Measurements from ENCODE around the gene EEFSEC. TPM values are rescaled to one million over a fixed set of nuclear protein-coding genes. Genes with fewer than 3 reads are reported as not detected.

EEFSEC gene
- total RNA-seq, 1 experiment from 2014 or later = 37.7 TPM

GRCh38 chr3:128372281-128372680 is 219.0 kb downstream of the EEFSEC start:
- Mint-ChIP-seq H3K36me3 (ENCODE audit: insufficient read depth, unreplicated experiment) (no peaks in the 10 kb centered on the region), H3K9me3 (ENCODE audit: low read depth, unreplicated experiment) (no peaks in the 10 kb centered on the region), H3K4me1 (ENCODE audit: low read depth, unreplicated experiment) (no peaks in the 10 kb centered on the region), H3K4me3 (ENCODE audit: low read depth, unreplicated experiment) (no peak overlapping the region), H3K27ac (ENCODE audit: unreplicated experiment) (no peak overlapping the region), H3K27me3 (ENCODE audit: unreplicated experiment) (no peaks in the 10 kb centered on the region)
- no TSS peak for BruUV-seq (replicated peaks)
- no peak for DNase-seq
- CTCF ChIA-PET = interaction anchor here (0.5 kb wide), 1 partner anchor 230 kb away, joined by 5 read pairs; no protein-coding TSS in a partner anchor
- TF ChIP-seq, protein P1, sequence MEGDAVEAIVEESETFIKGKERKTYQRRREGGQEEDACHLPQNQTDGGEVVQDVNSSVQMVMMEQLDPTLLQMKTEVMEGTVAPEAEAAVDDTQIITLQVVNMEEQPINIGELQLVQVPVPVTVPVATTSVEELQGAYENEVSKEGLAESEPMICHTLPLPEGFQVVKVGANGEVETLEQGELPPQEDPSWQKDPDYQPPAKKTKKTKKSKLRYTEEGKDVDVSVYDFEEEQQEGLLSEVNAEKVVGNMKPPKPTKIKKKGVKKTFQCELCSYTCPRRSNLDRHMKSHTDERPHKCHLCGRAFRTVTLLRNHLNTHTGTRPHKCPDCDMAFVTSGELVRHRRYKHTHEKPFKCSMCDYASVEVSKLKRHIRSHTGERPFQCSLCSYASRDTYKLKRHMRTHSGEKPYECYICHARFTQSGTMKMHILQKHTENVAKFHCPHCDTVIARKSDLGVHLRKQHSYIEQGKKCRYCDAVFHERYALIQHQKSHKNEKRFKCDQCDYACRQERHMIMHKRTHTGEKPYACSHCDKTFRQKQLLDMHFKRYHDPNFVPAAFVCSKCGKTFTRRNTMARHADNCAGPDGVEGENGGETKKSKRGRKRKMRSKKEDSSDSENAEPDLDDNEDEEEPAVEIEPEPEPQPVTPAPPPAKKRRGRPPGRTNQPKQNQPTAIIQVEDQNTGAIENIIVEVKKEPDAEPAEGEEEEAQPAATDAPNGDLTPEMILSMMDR (IDR thresholded peaks at IDR 0.05; ENCODE audit: unreplicated experiment) = no peak
- intact Hi-C loops (cut with micrococcal nuclease; ENCODE audit: unreplicated experiment) = no loop called here

GRCh38 chr3:128372707-128373533 is 219.6 kb downstream of the EEFSEC start:
- intact Hi-C loops (cut with micrococcal nuclease; ENCODE audit: unreplicated experiment) = no loop called here

GRCh38 chr3:128374746-128375445 is 221.6 kb downstream of the EEFSEC start:
- Mint-ChIP-seq H3K4me1 (ENCODE audit: low read depth, unreplicated experiment) (no peaks in the 10 kb centered on the region), H3K27ac (ENCODE audit: unreplicated experiment) (no peak overlapping the region), H3K9me3 (ENCODE audit: low read depth, unreplicated experiment) (no peaks in the 10 kb centered on the region), H3K27me3 (ENCODE audit: unreplicated experiment) (no peaks in the 10 kb centered on the region), H3K4me3 (ENCODE audit: low read depth, unreplicated experiment) (no peak overlapping the region), H3K36me3 (ENCODE audit: insufficient read depth, unreplicated experiment) (no peaks in the 10 kb centered on the region)
- TF ChIP-seq, protein P1 (IDR thresholded peaks at IDR 0.05; ENCODE audit: unreplicated experiment) = no peak
- no peak for DNase-seq
- no TSS peak for BruUV-seq (replicated peaks)
- intact Hi-C loops (cut with micrococcal nuclease; ENCODE audit: unreplicated experiment) = no loop called here
- CTCF ChIA-PET = interaction anchor here (0.7 to 0.8 kb wide), 2 partner anchors 11 to 936 kb away, joined by 3 to 4 read pairs; no protein-coding TSS in a partner anchor

More at GRCh38 chr3:128372707-128373533, 219.6 kb downstream of the EEFSEC start:
- TF ChIP-seq, protein P1 (IDR thresholded peaks at IDR 0.05; ENCODE audit: unreplicated experiment) = no peak
- H3K36me3 Mint-ChIP-seq (ENCODE audit: insufficient read depth, unreplicated experiment) = no peaks in the 10 kb centered on the region
- DNase-seq = no peak
- BruUV-seq (replicated peaks) = no TSS peak
- no peak overlapping the region for H3K4me3 Mint-ChIP-seq (ENCODE audit: low read depth, unreplicated experiment)
- no peaks in the 10 kb centered on the region for H3K4me1 Mint-ChIP-seq (ENCODE audit: low read depth, unreplicated experiment)
- H3K27me3 Mint-ChIP-seq (ENCODE audit: unreplicated experiment) = no peaks in the 10 kb centered on the region
- CTCF ChIA-PET = interaction anchor here (0.5 to 1.2 kb wide), 2 partner anchors 10 to 229 kb away, joined by 5 read pairs; no protein-coding TSS in a partner anchor
- H3K9me3 Mint-ChIP-seq (ENCODE audit: low read depth, unreplicated experiment) = no peaks in the 10 kb centered on the region
- H3K27ac Mint-ChIP-seq (ENCODE audit: unreplicated experiment) = no peak overlapping the region

DNA sequence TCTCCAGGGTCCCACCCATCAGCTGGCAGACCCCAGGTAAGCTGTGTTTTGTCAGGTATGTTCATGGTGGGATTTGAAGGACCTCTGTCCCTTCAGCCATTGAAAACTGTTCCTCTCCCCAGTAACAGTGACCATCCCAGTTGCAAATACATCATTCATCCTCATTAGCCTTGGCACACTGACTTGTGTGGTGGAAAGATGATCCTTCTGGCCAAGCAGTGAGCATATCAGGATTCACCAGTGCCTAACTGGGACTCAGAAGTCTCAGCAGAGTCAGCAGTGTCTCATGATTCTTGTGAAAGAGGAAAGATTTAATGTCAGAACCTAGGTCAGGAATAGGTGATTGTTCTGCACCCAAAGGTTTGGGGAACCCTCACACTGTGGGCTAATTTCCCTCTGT is 223.2 kb downstream of the EEFSEC start:
- no TSS peak for BruUV-seq (replicated peaks)
- no peak for DNase-seq
- Mint-ChIP-seq H3K4me1 (ENCODE audit: low read depth, unreplicated experiment) (peaks cover 3% of the 10 kb centered on the region), H3K27ac (ENCODE audit: unreplicated experiment) (no peak overlapping the region), H3K36me3 (ENCODE audit: insufficient read depth, unreplicated experiment) (no peaks in the 10 kb centered on the region), H3K27me3 (ENCODE audit: unreplicated experiment) (no peaks in the 10 kb centered on the region), H3K4me3 (ENCODE audit: low read depth, unreplicated experiment) (no peak overlapping the region), H3K9me3 (ENCODE audit: low read depth, unreplicated experiment) (no peaks in the 10 kb centered on the region)
- TF ChIP-seq, protein P1 (IDR thresholded peaks at IDR 0.05; ENCODE audit: unreplicated experiment) = no peak
- intact Hi-C loops (cut with micrococcal nuclease; ENCODE audit: unreplicated experiment) = no loop called here
- CTCF ChIA-PET = interaction anchor here (0.6 kb wide), 1 partner anchor 177 kb away, joined by 3 read pairs; no protein-coding TSS in a partner anchor

Data from Calu3 (cell line).